Epithelial cell of esophagus (primary cell): ENCODE measurements around the gene DIP2C.
"Not testable (repeated sequence)": the region's sequence is repeated elsewhere in the genome, so short reads cannot be mapped to it uniquely, and the experiment has no call there.

Experiments
- DNase-seq: peaks from one replicate; pipeline ENCODE4 v3.0.0; 2010; ENCODE audit warnings: low read depth
- H3K4me3 ChIP-seq: 2 replicates; pipeline ENCODE4 v1.5.1; 2011; ENCODE audit warnings: mild to moderate bottlenecking, low read length, control low read depth
- CTCF ChIP-seq: IDR thresholded peaks from 2 replicates; pipeline ENCODE4 v1.5.1; 2011; ENCODE audit warnings: low read depth, mild to moderate bottlenecking, low read length, control low read depth, inconsistent platforms; ENCODE audit not compliant: insufficient read depth; ENCODE audit errors: missing control alignments

The DIP2C gene

GRCh38 chr10:703118-703517, 13.7 kb upstream of the DIP2C start:
- no peak for TF ChIP-seq CTCF
- DNase-seq, result no peak
- no peak overlapping the region for H3K4me3 ChIP-seq

DNA sequence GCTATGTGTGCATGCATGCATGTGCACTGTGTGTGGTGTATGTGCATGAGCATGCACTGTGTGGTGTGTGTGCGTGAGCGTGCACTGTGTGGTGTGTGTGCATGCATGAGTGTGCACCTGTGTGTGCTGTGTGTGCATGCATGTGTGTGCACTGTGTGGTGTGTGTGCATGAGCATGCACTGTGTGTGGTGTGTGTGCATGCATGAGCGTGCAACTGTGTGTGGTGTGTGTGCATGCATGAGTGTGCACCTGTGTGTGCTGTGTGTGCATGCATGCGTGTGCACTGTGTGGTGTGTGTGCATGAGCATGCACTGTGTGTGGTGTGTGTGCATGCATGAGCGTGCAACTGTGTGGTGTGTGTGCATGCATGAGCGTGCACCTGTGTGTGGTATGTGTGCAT, 10.7 kb upstream of the DIP2C start:
- not testable (repeated sequence) for H3K4me3 ChIP-seq, DNase-seq

- TF ChIP-seq CTCF, result no peak
- H3K4me3 ChIP-seq, result no peak overlapping the region
- no peak for DNase-seq
These were observed 7.8 kb upstream of the DIP2C start for GRCh38 chr10:697097-697875.

- H3K4me3 ChIP-seq, result no peak overlapping the region
- no peak for DNase-seq
- no peak for TF ChIP-seq CTCF
These were observed 5.9 kb upstream of the DIP2C start for GRCh38 chr10:695396-695795.

DNA sequence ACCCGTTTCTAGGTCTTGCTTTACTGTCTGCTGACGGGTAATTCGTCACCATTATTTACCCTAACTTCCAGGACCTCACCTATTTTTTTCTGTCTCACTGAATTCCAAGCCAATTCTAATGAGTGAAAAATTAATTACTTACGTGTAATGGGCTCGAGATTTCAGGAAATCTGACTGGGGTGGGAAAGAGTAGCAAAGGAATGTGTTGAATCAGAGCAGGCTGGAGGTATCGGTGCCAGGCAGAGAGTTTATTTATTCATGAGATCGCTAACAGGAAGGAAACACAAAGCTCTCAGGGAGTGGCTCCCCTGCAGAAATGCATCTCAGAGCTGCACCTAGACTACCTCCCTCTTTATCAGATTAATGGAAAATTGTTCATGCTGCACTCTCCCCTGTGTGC, 4.0 kb upstream of the DIP2C start:
- no peak for TF ChIP-seq CTCF
- peak; percentile 39 for DNase-seq
- H3K4me3 ChIP-seq, result no peak overlapping the region

DNA sequence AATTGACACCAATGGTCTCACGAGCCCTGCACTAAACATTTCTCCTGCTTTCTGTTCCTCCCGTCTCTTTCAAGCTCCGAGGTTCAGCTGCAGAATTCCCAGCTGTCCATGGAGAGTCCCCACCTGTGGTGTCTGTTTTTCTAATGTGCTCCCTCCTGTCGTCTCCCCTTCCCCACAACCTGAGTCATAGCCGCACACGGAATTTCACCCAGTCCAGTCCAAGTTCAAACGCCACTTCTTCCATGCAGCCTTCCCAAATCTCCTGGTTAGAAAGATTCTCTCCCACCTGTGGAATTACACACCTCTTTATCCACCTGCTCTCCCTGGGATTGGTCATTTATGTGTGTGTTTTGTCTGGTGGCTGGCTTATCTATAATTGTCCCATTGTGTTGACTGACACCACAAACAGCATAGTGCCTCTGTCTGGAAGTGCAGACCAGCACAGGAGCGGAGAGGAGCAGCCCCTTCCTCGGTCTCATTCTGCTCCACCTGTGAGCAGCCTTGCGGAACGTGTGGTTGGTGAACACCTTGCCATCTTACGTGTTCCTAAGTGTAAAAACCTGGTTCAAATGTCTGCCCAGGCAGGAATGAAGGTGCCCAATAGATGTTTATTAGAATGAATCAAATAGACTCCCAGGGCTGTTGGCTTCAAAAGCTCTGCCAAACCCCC, 3.3 kb upstream of the DIP2C start:
- no peak overlapping the region for H3K4me3 ChIP-seq
- DNase-seq, result no peak
- no peak for TF ChIP-seq CTCF

- no peak for DNase-seq
- no peak for TF ChIP-seq CTCF
- H3K4me3 ChIP-seq, result no peak overlapping the region
These were observed 1.7 kb upstream of the DIP2C start for GRCh38 chr10:691216-691615.
